Measurements from ENCODE around the gene ESD.
"Not testable (repeated sequence)": the region's sequence is repeated elsewhere in the genome, so short reads cannot be mapped to it uniquely, and the experiment has no call there.

ESD gene

DNA sequence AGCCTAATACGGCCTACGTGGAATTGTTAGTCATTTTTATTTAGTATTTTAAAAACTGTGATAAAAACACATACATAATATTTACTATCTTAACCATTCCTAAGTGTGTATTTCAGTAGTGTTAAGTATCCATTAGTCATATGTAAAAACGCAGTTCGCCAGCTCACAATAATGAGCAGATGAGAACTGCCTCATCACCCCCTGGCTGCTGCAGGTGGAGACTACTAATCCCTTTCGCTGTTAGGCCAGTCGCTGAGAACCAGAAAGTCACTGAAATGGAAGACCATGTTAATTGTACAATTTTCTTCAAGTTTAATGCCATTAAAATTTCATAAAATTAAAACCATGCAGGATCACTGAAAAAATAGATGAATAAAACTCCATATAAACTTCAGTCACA, 1.6 kb downstream of the ESD start:
- DNase-seq (ENCODE audit: low read depth in 2 of 2), result no peak

GRCh38 chr13:46783504-46783903, 13.5 kb downstream of the ESD start:
- no peak for DNase-seq (ENCODE audit: low read depth in 2 of 2)

DNA sequence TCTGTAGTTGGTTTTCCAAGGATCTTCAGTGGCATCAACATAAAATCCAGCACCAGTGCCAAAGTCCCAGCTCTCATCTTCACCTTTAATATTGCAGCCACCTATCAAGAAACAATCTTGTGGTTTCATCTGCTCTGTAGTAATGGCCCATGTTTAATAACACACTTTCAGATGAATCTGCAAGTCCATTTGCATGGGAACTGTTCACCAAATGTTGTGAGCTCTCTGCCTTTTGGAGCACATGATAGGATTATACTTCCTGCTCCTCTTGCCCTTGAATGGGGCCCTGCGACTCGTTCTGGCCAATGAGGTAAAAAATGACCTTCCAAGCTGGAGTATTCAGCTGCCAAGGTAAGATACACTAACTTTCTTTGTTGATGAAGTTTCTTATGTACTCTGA, 14.3 kb downstream of the ESD start:
- DNase-seq (ENCODE audit: low read depth in 2 of 2), result no peak

DNA sequence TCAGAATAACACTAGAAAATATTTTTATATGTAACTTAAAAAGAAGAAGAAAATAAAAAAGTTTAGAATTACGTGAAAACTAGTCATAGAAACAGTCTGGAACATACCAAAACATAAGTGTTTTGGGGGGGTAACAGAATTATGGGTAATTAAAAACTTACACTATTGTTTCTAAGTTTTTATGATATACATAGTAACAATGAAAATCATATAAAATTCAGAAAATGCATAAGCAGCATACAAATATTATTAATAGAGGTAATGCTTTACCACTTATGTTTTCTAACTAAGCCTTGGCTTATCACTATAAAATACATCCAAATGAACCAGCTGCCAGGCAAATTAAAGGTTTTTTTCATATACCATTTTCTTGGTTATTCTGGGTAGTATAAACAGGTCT, 14.9 kb downstream of the ESD start:
- no peak for DNase-seq (ENCODE audit: low read depth in 2 of 2)

GRCh38 chr13:46778890-46779289, 18.1 kb downstream of the ESD start:
- DNase-seq (ENCODE audit: low read depth in 2 of 2), result no peak

DNA sequence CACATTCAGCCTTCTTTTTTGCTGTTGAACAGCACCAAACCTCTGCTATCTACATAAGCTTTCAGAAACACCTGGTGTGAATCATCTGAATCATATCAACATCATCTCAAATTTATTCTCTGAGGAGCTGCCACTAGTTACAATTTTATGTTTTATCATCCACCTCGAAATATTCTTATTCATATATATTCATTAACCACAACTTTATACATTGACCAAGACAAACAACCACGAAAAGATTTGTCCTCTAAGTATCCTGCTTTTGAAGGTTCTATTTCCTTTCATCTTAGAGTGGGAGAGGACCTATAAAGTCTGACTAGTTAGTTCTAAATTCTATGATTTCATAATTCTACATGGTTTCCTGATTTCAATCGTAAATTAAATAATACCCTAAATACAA, 18.9 kb downstream of the ESD start:
- no peak for DNase-seq (ENCODE audit: low read depth in 2 of 2)

DNA sequence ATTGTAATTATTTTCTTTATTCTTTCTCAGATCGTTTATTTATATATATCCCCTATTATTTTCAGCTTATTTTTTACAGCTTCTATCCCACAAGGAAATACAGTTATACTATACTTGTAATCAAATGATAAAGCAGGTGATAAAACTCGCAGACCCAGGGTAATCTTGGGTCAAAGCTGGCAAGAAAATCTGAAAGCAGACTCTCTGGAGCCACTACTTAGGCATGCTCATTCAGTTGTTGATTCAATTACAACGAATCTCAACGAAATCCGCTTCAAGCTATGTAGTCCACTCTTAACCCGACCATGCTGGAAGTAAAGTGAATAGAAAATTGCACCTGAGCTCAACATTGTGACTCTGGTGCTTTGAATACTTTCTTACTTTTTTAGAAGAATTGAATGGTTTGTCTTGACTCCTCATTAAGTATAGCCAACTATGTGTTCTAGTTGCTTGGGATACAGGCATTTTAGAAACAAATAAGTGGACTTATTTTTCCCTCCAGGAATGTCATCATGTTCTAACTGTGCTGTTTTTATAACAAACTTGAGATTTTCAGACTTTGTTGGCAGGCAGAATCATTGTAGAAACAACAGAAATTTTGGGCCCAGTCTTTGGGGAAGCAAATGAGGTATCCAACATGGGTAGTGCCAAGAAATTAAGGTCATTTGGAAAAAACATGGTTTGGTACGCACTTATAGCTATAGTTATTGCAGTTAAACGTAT, 21.4 kb downstream of the ESD start:
- DNase-seq (ENCODE audit: low read depth in 2 of 2), result no peak

GRCh38 chr13:46773541-46773940, 23.4 kb downstream of the ESD start:
- no peak for DNase-seq (ENCODE audit: low read depth in 2 of 2)

DNA sequence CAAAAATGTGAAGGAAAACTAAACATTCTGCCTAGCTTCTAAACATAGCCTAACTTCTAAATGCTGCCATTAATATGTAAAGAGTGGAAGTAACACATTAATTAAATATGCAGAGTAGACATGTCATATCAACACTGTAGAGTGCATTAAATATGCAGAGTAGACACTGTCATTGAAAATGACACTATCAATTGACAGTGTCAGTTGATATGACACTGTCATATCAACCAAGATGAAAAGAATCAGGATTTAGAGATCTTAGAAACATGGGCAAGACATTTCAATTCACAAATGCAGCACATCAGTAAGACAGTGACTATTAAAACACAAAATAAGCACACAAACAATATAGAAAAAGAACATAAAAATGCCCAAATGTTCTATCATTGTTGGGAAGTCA, 25.3 kb downstream of the ESD start:
- no peak for DNase-seq (ENCODE audit: low read depth in 2 of 2)

- not testable (repeated sequence) for DNase-seq (ENCODE audit: low read depth in 2 of 2)
Measured at GRCh38 chr13:46769925-46770324, 27.0 kb downstream of the ESD start.

GRCh38 chr13:46761866-46762265, 35.1 kb downstream of the ESD start:
- DNase-seq (ENCODE audit: low read depth in 2 of 2), result no peak

DNA sequence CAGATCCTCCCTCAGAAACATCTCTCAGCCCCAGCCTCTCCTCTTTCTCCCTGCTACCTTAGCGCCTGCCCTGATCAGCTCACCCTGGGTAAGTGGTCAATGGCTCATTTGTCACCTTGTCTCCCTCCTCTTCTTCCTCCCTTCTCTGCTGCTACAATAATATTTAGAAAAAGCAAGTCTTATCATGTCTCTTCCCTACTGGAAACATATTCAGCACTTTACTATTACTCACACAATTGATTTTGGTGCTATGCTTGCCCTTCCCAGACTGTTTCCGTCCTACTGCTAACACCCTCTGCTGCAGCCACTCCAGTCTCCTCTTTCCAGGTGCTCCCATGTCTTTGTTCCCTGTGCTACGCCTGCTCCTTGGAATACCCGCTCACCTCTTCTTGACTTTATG, 35.8 kb downstream of the ESD start:
- no peak for DNase-seq (ENCODE audit: low read depth in 2 of 2)

- DNase-seq (ENCODE audit: low read depth in 2 of 2), result no peak
Measured at GRCh38 chr13:46759846-46760245, 37.1 kb downstream of the ESD start.

DNA sequence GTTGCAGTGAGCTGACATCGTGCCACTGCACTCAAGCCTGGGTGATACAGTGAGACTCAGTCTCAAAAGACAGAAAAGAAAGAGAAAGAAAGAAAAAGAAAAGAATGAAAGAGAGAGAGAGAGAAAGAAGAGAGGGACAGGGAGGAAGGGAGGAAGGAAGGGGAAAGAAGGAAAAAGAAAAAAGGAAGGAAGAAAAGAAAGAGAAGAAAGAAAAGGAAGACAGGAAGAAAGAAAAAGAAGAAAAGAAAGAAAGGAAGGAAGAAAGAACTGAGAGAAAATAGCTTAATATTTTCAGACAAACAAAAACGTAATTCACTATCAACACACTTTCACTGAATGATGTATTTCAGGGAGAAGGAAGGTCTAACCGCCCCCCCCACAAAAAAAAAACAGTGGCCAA, 39.3 kb downstream of the ESD start:
- DNase-seq (ENCODE audit: low read depth in 2 of 2), result no peak

- no peak for DNase-seq (ENCODE audit: low read depth in 2 of 2)
Measured at GRCh38 chr13:46756977-46757376, 40.0 kb downstream of the ESD start.

- DNase-seq (ENCODE audit: low read depth in 2 of 2), result not testable (repeated sequence)
Measured at GRCh38 chr13:46755508-46755907, 41.5 kb downstream of the ESD start.

- no peak for DNase-seq (ENCODE audit: low read depth in 2 of 2)
Measured at GRCh38 chr13:46754812-46755211, 42.1 kb downstream of the ESD start.

GRCh38 chr13:46753917-46754316, 43.0 kb downstream of the ESD start:
- DNase-seq (ENCODE audit: low read depth in 2 of 2), result no peak

DNA sequence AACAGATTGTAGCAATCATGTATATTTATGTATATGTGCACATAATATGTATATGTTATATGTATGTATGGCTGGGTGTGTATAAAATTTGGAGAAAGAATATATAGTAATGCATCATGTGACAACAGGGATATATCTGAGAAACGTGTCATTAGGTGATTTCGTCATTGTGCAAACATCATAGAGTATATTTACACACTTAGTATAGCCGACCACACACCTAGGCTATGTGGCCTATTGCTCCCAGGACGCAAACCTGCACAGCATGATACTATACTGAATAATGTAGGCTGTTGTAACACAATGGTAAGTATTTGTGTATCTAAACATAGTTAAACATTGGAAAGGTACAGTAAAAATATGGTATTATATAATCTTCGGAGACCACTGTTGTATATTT, 43.8 kb downstream of the ESD start:
- no peak for DNase-seq (ENCODE audit: low read depth in 2 of 2)

DNA sequence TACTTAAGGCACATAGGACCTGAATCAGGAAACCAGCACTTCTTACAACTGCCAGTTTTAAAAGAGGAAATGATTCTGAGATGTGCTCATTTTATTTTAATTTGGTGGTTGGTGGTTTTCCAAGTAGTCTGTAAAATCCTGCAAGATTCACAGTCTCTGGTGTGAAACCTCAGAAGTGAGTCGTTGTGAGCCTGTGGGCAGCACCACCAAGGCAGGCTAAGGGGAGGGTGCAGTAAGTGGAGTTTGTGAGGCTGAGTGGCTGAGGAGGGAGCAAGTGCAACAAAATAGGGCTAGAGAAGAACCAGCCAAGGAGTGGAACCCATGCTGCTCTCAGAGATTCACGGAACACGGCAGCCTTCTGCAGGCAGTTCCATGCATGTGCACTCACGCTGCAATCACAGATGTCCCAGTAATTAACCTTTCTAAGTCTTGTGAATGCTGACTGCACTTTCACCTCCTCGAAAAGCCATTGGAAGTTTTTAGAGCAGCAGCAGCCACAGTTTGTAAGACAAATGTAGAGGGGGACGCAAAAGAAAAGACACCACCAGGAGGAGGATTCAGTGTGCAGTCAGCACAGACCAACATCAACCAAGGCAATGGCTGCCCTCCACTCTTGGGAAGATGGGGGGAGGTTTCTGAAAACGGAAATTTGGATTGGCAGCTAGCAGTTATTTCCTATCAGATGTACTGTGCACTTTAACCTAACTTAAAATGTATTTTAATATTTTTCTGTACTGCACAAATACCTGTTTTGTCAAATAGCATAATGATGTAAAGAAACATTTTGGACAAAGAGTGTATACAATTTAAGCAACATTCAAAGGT, 44.9 kb downstream of the ESD start:
- DNase-seq (ENCODE audit: low read depth in 2 of 2), result no peak

- no peak for DNase-seq (ENCODE audit: low read depth in 2 of 2)
Measured at GRCh38 chr13:46749951-46750350, 47.0 kb downstream of the ESD start.

DNA sequence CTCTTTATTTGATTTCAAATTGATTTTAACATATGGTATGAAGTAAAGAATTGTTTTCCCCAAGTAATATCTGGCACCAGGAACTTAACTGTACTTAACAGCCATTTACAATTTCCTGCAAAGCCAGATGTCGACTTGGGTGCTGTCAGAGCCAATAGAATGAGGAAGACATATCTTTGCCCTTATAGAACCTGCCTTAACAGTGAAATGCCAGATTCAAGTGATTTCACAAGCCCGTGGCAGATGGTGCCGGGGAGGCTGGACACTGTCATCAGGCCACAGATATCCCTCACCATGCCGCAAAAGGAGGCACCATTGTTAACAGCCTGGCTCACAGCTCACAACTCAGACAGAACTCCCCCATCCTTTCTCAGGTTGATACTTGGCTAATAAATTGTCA, 48.7 kb downstream of the ESD start:
- no peak for DNase-seq (ENCODE audit: low read depth in 2 of 2)

DNA sequence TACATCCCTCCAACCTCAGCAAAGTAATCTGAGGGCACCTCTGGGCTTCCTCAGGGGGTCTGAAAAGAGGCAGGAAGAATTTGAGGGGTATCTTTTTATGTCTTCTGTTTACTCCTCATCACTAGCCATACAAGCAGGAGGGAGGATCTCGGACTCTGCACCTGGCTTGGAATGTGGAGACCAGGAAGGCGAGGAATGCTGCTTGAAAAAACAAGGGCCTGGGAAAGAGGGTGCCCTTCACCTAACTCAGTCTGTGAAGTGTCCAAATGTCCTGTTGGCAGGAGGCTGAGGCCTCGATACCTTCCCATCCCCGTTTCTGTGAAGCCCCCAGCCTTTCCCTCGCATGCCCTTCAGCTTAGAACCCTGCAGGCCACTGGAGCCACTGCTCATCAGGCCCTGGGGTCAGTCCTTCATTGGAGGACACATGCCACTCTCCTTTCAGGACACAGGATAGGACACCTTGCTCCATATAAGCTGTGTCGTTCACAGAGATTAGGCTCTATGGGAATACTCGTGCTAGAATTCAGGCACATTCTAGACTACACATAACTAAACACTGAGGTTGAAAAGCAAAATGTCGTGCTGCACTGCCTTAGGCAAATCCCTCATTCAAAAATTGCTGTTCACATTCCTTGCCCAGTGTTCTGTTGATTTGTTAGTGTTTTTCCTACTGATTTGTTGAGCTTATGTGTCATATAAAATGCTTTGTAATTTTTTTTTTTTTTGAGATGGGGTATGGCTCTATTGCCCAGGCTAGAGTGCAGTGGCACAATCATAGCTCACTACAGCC, 49.7 kb downstream of the ESD start:
- no peak for DNase-seq (ENCODE audit: low read depth in 2 of 2)

All from stimulated activated CD4-positive, alpha-beta T cell treated with anti-CD3 and anti-CD28 coated beads, Interleukin-1b, Interleukin-23, amount 100 ng/mL, for 1 hour (primary cell).